Skeletal muscle satellite cell (primary cell): ENCODE results near the gene DLG1. TPM values are rescaled to one million over a fixed set of nuclear protein-coding genes. Genes with fewer than 3 reads are reported as not detected.

Experiments
- H3K27me3 ChIP-seq: 2 replicates; pipeline ENCODE4 v1.7.0; 2013; ENCODE audit warnings: low read length; ENCODE audit not compliant: control insufficient read depth, insufficient read depth
- H3K36me3 ChIP-seq: 2 replicates; pipeline ENCODE4 v1.7.0; 2013; ENCODE audit warnings: mild to moderate bottlenecking, control low read depth, low read length; ENCODE audit not compliant: insufficient read depth
- H3K4me1 ChIP-seq: 2 replicates; pipeline ENCODE4 v1.7.0; 2013; ENCODE audit warnings: low read length; ENCODE audit not compliant: control insufficient read depth, insufficient read depth
- H3K4me2 ChIP-seq: 2 replicates; pipeline ENCODE4 v1.7.0; 2013; ENCODE audit warnings: mild to moderate bottlenecking, low read length
- H3K4me3 ChIP-seq: 2 replicates; pipeline ENCODE4 v1.7.0; 2013; ENCODE audit warnings: low read length
- H3K9ac ChIP-seq: 2 replicates; pipeline ENCODE4 v1.7.0; 2013; ENCODE audit warnings: mild to moderate bottlenecking, low read depth, low read length, moderate library complexity
- H3K9me3 ChIP-seq: replicated peaks from 2 replicates; pipeline ENCODE4 v1.7.0; 2013; ENCODE audit warnings: mild to moderate bottlenecking, control low read depth, low read length
- total RNA-seq: library from RNA; depleted of rRNA; stranded (reverse); fragments of >200 nt; gene quantifications from 2 replicates; pipeline ENCODE4 v1.2.3, GENCODE V29; 2012; rRNA removed

The DLG1 gene
- 31.5 and 37.5 TPM in 2 replicates for total RNA-seq

GRCh38 chr3:197298341-197298944, at the start of gene DLG1:
Gene DLG1, minus strand, starts transcription at chr3:197298612. Its CDS starts 1,408 bp downstream, at chr3:197297204.
- Histone ChIP-seq H3K9ac (peak within 1 kb of the TSS; percentile 92), H3K9me3 (no peaks in the 10 kb centered on the region), H3K4me2 (peak within 1 kb of the TSS; percentile 95), H3K4me1 (peaks cover 28% of the 10 kb centered on the region), H3K4me3 (peak within 1 kb of the TSS; percentile 94), H3K27me3 (no peaks in the 10 kb centered on the region), H3K36me3 (peaks cover 27% of the 10 kb centered on the region)

- H3K36me3 ChIP-seq: no peaks in the 10 kb centered on the region
- no peak overlapping the region for H3K4me3 ChIP-seq
- H3K4me1 ChIP-seq: peaks cover 11% of the 10 kb centered on the region
- no peaks in the 10 kb centered on the region for H3K9me3 ChIP-seq
- no peak overlapping the region for H3K9ac ChIP-seq
- no peaks in the 10 kb centered on the region for H3K27me3 ChIP-seq
- no peak overlapping the region for H3K4me2 ChIP-seq
Observed at GRCh38 chr3:197348014-197348413, 49.6 kb upstream of the DLG1 start.

- Histone ChIP-seq H3K9me3 (no peaks in the 10 kb centered on the region), H3K27me3 (no peaks in the 10 kb centered on the region), H3K9ac (no peak overlapping the region), H3K4me1 (no peaks in the 10 kb centered on the region), H3K4me3 (no peak overlapping the region), H3K36me3 (no peaks in the 10 kb centered on the region), H3K4me2 (no peak overlapping the region)
Observed at GRCh38 chr3:197345390-197345789, 47.0 kb upstream of the DLG1 start.

DNA sequence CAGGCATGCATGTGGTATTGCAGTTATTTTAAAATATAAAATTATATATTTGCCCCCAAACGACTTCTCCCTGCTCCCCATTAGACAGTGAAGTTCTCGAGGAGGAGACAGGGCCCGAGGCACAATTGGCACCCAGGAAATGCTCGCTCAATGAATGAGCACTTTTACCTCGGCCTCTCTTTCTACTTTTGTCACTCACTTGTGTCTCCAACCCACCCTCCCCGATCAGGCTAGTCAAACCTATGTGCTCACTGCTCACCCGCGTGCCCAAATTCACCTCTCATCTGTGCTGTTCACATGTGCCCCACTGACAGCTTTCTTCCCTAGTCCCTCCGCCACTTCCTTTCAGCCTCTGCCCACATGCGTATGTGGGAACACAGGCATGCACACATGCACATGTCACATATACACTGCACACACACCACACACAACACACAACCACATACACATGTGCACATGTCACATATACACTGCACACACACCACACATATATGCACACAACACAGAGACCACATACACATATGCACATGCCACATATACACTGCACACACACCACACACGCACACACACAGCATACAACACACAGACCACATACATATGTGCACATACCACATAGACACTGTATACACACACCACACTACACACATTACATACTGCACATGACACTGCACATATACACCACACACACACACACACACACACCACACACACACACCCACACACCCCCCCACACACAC, 46.3 kb upstream of the DLG1 start:
- Histone ChIP-seq H3K9ac (no peak overlapping the region), H3K4me3 (no peak overlapping the region), H3K9me3 (no peaks in the 10 kb centered on the region), H3K4me2 (no peak overlapping the region), H3K36me3 (no peaks in the 10 kb centered on the region), H3K4me1 (peaks cover 3% of the 10 kb centered on the region), H3K27me3 (no peaks in the 10 kb centered on the region)

DNA sequence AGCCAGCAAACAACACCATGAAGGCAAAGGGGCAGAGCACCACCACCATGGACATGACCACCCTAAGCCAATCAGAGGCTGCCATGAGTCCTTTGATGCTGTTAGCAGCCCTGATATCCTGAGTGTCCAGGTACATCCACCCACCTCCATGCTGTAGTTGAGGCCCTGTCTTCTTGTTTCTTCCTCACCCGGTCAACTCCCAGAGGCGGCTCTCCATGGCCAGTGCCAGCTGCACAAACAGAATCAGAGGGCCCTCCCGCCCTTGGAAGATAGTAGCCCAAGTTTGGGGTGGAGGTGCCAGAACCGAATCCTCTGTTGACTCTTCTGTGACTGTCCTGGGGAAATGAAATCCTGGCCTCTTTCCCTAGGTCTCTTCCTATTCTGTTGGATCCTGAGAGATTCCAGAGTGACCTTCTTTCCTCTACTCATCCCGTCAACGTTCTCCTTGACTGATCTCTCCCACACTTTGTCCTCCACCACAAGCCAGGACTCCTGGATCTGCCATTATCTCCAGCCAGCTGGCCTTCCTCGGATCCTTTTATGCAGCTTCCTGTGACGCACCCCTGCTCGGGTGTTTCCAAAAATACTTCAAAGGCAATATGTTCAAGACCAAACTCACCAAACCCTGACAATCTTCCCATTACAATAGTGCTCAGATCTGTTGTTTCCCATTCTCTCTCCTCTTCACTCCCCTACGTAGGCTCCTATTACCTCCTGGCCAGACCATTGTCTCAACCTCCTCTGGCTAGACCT, 45.4 kb upstream of the DLG1 start:
- no peaks in the 10 kb centered on the region for H3K9me3 ChIP-seq
- no peaks in the 10 kb centered on the region for H3K36me3 ChIP-seq
- no peak overlapping the region for H3K4me3 ChIP-seq
- peaks cover 4% of the 10 kb centered on the region for H3K4me1 ChIP-seq
- no peak overlapping the region for H3K9ac ChIP-seq
- H3K27me3 ChIP-seq: no peaks in the 10 kb centered on the region
- no peak overlapping the region for H3K4me2 ChIP-seq

- H3K4me1 ChIP-seq: peaks cover 4% of the 10 kb centered on the region
- H3K9me3 ChIP-seq: no peaks in the 10 kb centered on the region
Observed at GRCh38 chr3:197343111-197343510, 44.7 kb upstream of the DLG1 start.

DNA sequence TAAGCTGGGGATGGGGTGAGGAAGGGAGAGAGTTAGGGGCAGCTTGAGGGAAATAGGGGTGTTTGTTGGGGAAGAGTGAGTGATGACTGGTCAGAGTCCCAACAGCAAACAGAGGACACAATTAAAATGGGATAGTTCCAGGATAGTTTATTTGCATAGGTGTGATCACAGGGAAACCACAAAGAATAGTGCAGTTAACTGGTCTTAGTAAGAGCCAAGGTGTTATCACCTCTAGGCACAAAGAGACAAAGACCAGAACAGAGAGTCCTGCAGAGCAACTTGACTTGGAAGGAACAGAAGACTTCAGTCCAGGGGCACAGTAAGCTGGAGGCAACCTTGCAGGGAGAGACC, 42.1 kb upstream of the DLG1 start:
- H3K4me3 ChIP-seq: no peak overlapping the region
- H3K9ac ChIP-seq: no peak overlapping the region
- H3K4me2 ChIP-seq: no peak overlapping the region
- no peaks in the 10 kb centered on the region for H3K27me3 ChIP-seq
- H3K4me1 ChIP-seq: peaks cover 4% of the 10 kb centered on the region
- no peaks in the 10 kb centered on the region for H3K9me3 ChIP-seq
- H3K36me3 ChIP-seq: no peaks in the 10 kb centered on the region

More at GRCh38 chr3:197343111-197343510, 44.7 kb upstream of the DLG1 start:
- Histone ChIP-seq H3K4me3 (no peak overlapping the region), H3K27me3 (no peaks in the 10 kb centered on the region), H3K36me3 (no peaks in the 10 kb centered on the region), H3K9ac (no peak overlapping the region), H3K4me2 (no peak overlapping the region)

- H3K9ac ChIP-seq: no peak overlapping the region
- no peaks in the 10 kb centered on the region for H3K27me3 ChIP-seq
- no peak overlapping the region for H3K4me2 ChIP-seq
- H3K4me1 ChIP-seq: peaks cover 4% of the 10 kb centered on the region
- H3K9me3 ChIP-seq: no peaks in the 10 kb centered on the region
- H3K4me3 ChIP-seq: no peak overlapping the region
- no peaks in the 10 kb centered on the region for H3K36me3 ChIP-seq
Observed at GRCh38 chr3:197339841-197340520, 41.6 kb upstream of the DLG1 start.

GRCh38 chr3:197338586-197338985, 40.2 kb upstream of the DLG1 start:
- Histone ChIP-seq H3K9ac (no peak overlapping the region), H3K4me3 (no peak overlapping the region), H3K4me2 (no peak overlapping the region), H3K4me1 (peaks cover 4% of the 10 kb centered on the region), H3K9me3 (no peaks in the 10 kb centered on the region), H3K36me3 (no peaks in the 10 kb centered on the region), H3K27me3 (no peaks in the 10 kb centered on the region)

DNA sequence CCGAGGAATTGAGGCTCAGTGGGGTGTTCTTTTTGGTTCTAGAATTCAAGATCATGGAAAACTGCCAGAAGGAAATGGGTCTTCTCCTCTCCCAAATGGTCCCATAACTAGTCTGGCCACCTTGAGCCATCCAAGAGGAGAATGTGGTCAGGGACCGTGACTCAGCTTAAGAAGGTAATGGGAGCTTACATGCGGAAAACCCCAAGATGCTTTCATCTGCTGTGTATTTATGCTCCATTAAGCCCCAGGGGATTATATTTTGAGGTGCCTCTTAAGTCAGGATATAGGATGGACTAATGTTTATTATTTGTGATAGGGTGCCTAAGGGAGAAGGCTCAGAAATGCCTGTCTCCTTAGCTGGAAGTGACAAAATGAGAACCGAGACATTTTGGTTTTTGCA, 39.2 kb upstream of the DLG1 start:
- Histone ChIP-seq H3K36me3 (no peaks in the 10 kb centered on the region), H3K27me3 (no peaks in the 10 kb centered on the region), H3K4me3 (no peak overlapping the region), H3K9me3 (no peaks in the 10 kb centered on the region), H3K4me2 (no peak overlapping the region), H3K4me1 (peaks cover 4% of the 10 kb centered on the region), H3K9ac (no peak overlapping the region)

GRCh38 chr3:197337214-197337613, 38.8 kb upstream of the DLG1 start:
- Histone ChIP-seq H3K9me3 (no peaks in the 10 kb centered on the region), H3K4me2 (no peak overlapping the region), H3K4me1 (peaks cover 4% of the 10 kb centered on the region), H3K9ac (no peak overlapping the region), H3K36me3 (no peaks in the 10 kb centered on the region), H3K4me3 (no peak overlapping the region), H3K27me3 (no peaks in the 10 kb centered on the region)
